ENCODE results near the gene MED13L.

DNA sequence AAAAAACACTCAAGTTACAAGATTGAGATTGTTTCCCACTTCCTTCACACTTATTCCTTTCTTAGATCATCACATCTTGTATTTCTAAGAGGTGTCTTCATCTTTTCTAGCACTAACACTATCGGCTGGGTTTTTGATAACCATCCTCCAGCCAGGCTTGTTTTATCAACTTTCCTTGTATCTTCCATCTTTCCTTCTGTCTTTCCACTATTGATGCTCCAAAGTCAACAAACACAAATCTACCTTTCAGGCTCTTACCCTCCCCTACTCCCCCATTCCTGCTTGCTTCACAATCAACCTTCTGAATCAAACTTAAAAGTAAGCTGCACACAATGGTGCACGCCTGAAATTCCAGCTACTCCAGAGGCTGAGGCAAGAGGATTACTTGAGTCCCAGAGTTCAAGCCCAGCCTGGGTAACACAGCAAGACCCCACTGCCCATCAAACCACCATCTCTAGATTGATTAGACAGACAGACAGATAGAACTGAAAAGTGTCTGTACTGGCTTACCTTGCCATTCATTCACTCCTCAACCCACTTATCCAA lies 12.9 kb downstream of the MED13L start:
- TF ChIP-seq, protein P1, sequence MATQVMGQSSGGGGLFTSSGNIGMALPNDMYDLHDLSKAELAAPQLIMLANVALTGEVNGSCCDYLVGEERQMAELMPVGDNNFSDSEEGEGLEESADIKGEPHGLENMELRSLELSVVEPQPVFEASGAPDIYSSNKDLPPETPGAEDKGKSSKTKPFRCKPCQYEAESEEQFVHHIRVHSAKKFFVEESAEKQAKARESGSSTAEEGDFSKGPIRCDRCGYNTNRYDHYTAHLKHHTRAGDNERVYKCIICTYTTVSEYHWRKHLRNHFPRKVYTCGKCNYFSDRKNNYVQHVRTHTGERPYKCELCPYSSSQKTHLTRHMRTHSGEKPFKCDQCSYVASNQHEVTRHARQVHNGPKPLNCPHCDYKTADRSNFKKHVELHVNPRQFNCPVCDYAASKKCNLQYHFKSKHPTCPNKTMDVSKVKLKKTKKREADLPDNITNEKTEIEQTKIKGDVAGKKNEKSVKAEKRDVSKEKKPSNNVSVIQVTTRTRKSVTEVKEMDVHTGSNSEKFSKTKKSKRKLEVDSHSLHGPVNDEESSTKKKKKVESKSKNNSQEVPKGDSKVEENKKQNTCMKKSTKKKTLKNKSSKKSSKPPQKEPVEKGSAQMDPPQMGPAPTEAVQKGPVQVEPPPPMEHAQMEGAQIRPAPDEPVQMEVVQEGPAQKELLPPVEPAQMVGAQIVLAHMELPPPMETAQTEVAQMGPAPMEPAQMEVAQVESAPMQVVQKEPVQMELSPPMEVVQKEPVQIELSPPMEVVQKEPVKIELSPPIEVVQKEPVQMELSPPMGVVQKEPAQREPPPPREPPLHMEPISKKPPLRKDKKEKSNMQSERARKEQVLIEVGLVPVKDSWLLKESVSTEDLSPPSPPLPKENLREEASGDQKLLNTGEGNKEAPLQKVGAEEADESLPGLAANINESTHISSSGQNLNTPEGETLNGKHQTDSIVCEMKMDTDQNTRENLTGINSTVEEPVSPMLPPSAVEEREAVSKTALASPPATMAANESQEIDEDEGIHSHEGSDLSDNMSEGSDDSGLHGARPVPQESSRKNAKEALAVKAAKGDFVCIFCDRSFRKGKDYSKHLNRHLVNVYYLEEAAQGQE (IDR thresholded peaks at IDR 0.05; ENCODE audit: low read depth, low read length): no peak
- TF ChIP-seq, protein P2, sequence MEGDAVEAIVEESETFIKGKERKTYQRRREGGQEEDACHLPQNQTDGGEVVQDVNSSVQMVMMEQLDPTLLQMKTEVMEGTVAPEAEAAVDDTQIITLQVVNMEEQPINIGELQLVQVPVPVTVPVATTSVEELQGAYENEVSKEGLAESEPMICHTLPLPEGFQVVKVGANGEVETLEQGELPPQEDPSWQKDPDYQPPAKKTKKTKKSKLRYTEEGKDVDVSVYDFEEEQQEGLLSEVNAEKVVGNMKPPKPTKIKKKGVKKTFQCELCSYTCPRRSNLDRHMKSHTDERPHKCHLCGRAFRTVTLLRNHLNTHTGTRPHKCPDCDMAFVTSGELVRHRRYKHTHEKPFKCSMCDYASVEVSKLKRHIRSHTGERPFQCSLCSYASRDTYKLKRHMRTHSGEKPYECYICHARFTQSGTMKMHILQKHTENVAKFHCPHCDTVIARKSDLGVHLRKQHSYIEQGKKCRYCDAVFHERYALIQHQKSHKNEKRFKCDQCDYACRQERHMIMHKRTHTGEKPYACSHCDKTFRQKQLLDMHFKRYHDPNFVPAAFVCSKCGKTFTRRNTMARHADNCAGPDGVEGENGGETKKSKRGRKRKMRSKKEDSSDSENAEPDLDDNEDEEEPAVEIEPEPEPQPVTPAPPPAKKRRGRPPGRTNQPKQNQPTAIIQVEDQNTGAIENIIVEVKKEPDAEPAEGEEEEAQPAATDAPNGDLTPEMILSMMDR (IDR thresholded peaks at IDR 0.05): no peak
- TF ChIP-seq, protein P3, sequence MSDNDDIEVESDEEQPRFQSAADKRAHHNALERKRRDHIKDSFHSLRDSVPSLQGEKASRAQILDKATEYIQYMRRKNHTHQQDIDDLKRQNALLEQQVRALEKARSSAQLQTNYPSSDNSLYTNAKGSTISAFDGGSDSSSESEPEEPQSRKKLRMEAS (IDR thresholded peaks at IDR 0.05; ENCODE audit: low read depth): no peak
- TF ChIP-seq EZH2phosphoT487 (IDR thresholded peaks at IDR 0.05; ENCODE audit: borderline replicate concordance, low read depth) (no peak), RCOR1 (IDR thresholded peaks at IDR 0.05; ENCODE audit: low read length) (no peak), NFIC (IDR thresholded peaks at IDR 0.05; ENCODE audit: borderline replicate concordance) (no peak), TAF1 (IDR thresholded peaks at IDR 0.05; ENCODE audit: borderline replicate concordance, low read depth, low read length) (no peak), RFX5 (IDR thresholded peaks at IDR 0.05; ENCODE audit: low read length) (no peak), CHD2 (IDR thresholded peaks at IDR 0.05; ENCODE audit: low read length, partially characterized antibody) (no peak), POLR2AphosphoS5 (IDR thresholded peaks at IDR 0.05; ENCODE audit: low read depth, low read length) (no peak), GATA2 (CRISPR knock-in tag; IDR thresholded peaks at IDR 0.05) (no peak), SIN3A (IDR thresholded peaks at IDR 0.05; ENCODE audit: borderline replicate concordance, low read depth, low read length) (no peak), FOSL2 (IDR thresholded peaks at IDR 0.05; ENCODE audit: borderline replicate concordance, low read depth) (no peak)

Measured in SK-N-SH (cell line).